HG02571 (cell line): ENCODE data around the gene WDR37.

Source experiments
- ATAC-seq: cut with Tn5 transposase; IDR thresholded peaks from one replicate; pipeline ENCODE4 v1.9.1; 2021; ENCODE audit warnings: mild to moderate bottlenecking, moderate library complexity; ENCODE audit not compliant: unreplicated experiment

Gene WDR37

DNA sequence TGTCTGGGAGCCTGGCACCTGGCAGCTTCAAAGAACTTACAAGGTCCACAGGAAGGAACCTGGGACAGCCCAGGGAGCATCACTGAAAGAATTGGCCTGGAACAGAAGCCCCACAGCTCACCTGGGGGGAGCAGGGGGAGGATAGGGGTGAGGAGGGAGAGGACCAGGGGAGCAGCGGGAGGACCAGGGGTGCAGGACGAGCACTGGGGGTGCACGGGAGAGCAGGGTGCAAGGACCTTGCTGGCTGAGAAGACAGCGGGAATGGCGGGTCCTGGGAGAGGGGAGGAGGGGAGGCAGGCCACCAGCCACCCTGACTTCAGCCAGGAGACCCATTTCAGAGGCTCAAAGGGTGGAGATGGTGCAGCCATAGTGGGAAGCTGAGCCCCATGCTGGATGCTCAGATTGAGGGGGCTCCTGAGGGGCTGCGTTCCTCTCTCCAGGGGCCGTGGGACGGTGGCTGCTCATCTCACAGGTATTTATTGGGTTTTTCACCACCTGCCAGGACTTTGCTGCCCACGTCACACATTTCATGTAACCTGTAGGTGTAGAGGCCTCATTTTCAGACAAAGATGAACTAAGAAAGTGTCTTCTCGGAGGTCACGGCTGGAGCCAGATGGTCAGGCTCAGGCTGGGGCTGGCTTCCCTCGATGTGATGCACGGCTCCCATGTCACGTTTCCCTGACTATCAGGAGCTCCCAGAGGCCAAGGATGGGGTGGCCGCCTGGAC lies 110.1 kb downstream of the WDR37 start:
- no peak for ATAC-seq

DNA sequence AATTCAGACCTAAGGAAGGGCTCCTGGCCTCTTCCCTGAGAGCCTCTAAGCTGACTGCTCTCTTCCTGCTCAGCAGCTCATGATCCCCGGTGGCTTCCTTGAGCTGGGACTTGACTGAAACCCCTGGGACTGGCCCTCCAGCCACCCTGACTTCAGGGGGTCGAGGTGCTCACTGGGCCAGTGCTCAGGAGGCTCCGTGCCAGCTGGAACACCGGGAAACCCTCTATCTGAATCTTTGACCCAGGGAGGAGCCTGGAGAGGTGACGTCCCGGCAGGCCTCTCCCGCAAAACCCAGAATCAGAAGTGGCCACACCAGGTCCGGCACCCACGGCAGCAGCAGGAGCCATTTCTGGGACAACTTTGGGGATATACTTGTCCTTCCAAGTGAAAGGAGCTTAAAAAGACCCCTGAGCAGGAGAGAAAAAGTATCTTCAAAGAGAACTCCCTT lies 110.7 kb downstream of the WDR37 start:
- ATAC-seq: no peak

DNA sequence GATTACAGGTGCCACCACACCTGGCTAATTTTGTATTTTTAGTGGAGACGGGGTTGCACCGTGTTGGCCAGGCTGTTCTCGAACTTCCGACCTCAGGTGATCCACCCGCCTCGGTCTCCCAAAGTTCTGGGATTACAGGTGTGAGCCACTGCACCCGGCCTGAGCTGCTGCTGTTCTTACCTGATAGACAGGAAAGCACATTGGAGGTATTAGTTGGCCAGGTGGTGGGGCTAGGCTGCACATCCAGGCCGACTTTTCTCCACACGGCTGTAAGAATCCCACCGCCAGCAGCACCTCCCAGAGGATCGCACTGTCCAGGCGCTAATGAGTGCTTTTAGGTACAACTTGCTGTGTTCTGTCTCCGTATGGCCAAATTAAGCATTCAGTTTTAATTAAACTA lies 112.6 kb downstream of the WDR37 start:
- no peak for ATAC-seq

DNA sequence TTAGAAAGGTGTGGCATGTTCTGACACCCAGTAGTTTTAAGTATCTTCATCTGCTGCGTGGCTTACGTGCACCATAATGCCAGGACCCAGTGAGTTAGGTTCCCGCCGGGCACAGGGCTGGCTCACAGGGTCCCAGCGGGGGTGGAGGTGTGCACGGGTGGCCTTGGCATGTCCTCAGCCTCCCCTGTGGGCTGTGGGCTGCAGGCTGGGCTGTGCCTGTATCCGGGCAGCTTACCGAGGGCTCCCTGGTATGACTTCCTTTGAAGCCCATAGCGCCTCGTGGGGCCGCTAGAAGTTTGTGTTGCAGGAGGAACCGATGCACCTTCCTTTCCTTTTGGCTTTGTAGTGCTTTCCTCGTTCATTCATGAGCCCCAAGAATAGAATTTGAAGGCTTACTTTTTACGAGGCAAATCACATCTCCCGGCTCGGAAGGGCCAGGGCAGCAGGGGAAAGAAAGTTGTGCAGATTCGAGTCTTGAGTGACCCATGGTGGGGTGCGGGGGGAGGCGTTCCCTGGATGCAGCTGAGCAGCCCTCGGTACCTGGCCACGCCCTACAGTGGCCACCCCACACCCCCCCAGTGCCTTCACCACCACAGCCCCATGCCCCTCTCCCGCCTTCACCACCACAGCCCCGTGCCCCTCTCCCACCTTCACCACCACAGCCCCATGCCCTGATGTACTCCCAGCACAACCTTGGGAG lies 113.2 kb downstream of the WDR37 start:
- ATAC-seq: no peak

DNA sequence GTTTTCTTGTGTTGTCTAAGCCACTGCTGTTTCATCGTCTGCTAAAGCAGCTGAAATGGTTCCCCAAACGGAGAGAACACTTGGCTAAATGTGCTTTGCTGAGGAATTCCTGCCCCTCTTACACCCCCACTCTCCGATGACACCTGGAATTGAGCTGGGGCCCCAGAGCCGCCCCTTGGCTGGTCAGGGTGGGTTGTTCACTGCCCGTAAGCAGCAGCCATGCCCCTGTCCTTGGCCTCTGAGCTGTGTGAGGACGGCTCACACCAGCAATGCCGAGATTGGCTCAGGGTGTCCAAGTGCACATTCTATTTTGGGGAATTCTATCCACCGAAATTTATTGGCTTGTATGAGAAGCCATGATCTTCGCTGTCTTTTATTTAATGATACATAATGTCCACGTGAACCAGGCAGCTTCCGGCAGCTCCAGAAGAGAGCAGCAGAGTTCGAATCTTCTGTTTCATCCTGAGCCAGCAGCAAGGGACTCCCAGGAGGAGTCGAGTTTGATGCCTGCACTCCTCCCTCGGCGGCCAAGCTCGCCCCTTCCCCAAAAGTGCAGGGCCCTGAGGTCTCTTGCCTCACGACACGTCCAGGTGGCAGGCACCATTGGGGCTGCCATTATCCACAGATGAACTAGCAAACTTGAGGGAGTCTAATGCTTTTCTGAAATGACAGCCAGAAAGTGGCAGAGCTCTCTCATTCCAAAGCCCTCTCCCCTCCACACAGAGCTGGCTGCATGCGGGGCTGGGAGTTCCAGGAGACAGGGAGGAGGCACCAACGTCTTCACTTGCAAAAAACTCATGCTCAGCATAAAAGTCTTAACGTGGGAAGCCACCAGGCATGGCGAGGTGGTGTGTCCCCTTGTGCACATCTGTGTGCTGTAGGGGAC lies 114.0 kb downstream of the WDR37 start:
- ATAC-seq: no peak

DNA sequence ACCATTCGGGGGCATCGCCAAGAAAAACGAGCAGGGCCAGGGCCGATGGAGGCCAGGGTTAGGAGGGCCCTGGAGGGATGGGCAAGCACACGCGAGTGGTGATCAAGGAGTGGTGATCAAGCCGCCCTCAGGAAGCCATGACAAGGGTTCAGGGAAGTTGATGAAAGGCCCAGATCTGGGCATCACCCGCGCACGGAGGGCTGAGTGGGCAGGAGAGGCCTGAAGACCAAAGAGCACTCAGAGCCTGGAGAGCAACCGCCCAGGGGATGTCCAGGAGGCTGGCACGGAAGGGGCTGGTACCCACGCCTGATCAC lies 114.6 kb downstream of the WDR37 start:
- ATAC-seq: no peak

DNA sequence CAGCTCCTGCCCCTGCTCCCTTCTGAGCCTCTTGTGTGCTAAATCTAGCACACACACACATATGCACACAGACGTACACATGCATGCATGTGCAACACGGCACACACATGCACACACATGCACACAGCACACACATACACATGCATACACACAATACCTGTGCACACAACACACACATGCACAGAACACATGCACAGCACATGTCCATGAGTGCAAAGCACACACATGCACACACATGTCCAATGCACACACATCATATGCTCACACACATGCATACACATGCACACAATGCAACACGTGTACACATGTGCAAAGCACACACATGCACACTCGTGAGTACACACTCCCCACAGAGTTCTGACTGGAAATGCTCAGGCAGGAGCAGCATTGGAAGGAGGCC lies 115.0 kb downstream of the WDR37 start:
- no peak for ATAC-seq

DNA sequence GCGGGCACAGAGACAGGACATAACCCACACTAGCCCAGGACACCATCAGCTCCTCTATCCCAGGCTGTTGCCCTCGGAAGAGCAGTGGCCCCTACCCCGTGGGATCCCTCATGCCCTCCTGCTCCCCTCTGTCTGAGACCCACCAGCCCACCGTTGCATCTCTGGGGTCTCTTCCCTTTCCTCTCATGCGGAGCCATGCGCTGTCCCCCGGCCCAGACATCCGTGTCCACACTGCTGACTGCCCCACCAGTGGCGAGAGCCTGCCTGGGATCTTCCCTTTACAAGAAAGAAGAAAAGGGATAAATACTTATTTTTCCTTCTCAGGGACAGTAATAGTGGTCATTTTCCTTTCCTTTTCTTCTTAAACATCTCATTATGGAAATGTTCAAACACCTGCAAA lies 115.4 kb downstream of the WDR37 start:
- ATAC-seq: no peak

DNA sequence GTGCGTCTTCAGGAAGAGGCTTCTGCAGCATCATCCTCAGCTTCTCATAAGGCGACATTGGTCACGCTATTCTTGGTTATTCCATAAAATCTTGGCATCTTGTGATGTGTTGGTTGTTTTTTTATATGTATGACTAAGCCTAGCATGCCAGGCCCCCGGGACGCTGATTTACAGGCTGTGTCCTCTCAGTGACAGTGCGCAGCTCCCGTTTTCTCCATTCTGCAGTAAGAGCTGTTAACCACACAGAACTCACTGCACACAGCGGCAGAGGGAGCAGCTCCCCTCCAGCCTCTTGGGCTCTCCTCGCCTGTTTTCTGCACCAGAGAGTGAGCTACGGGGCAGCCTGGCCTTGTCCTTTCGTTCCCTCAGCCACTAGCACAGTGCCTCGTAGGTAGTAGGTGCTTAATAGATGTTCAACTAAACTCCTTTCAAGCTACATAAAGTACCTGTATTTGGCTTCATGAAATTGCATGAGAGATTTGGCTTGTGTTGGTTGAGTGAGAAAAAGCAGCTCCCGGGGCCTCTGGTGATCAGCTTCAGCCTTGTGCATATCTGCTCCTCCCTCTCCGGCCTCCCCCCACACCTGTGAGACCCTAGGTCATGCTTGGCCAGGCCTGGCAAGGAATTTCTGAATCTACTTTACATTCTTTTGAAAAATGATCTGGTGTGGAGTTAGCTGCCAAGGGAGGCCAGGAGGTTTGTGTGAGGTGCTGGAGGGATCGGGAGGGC lies 116.2 kb downstream of the WDR37 start:
- no peak for ATAC-seq

DNA sequence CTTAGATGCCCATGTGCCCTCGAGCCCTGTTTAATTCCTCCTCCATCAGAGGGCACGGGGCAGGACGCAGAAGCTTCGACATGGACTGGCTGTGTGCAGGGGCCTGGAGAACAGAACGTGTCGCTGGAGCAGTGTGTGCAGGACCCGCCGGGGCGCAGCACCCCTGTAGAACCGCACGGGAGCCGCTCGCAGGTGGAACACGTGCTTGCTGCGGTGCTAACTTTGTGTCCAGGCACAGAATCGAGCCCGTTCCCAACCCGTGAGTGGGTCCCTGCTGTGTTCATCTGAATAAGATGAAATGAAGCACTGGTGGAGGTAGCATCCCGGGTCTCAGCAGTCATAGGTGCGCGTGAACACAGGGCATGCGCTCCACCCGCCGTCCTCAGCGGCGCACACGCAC lies 116.9 kb downstream of the WDR37 start:
- no peak for ATAC-seq

DNA sequence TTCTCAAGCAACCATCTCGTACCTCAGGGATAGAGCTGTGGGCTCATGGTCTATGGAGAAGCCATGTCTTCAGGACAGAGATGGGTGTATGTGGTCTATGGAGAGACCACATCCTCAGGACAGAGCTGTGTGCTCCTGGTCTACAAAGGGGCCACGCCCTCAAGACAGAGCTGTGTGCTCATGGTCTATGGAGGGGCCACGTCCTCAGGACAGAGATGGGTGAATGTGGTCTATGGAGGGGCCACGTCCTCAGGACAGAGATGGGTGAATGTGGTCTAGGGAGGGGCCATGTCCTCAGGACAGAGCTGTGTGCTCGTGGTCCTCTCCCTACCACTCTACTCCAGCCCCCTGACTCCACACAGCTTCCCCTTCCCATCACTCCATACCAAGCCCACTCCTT lies 117.8 kb downstream of the WDR37 start:
- ATAC-seq: no peak

DNA sequence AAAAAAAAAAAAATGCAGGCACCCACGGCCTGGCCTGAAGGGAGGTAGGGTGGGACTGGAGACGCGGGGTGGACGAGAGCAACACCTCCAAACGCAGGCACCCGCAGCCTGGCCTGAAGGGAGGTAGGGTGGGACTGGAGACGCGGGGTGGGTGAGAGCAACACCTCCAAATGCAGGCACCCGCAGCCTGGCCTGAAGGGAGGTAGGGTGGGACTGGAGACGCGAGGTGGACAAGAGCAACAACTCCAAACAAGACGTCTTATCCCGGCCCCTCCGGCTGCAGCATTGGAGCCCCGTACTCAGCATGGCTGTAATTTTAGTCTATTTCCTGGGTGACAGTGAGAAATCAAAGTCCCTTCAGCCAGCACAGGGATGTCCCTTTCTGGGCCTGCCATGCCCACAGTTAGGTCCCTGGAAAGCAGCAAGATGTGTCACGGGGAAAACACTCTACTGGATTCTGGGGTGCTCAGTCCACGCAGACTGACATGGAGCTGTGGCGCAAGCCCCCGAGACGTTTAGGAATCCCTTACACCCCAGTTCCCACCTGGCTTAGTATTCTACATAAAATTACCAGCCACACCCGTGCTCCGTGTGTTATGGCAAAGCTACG lies 119.9 kb downstream of the WDR37 start:
- ATAC-seq: no peak

DNA sequence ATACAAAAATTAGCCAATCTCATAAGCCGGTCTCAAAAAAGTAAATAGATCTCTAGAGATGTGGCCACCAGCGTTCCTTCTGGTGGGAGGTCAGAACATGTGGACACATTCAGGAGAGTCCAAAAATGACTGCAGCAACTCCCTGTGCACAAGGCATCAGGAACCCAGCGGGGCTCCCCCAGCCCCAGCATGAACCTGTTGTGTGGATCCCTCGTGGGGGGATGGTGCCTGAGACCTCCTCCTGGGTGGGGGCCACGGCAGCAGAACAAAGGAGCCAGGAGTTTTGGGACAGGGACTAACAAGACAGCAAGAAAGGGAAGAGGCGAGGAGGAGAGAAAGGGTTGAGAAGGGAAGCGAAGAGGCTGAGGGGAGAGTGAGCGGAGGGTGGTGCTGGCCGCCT lies 121.8 kb downstream of the WDR37 start:
- ATAC-seq: no peak

DNA sequence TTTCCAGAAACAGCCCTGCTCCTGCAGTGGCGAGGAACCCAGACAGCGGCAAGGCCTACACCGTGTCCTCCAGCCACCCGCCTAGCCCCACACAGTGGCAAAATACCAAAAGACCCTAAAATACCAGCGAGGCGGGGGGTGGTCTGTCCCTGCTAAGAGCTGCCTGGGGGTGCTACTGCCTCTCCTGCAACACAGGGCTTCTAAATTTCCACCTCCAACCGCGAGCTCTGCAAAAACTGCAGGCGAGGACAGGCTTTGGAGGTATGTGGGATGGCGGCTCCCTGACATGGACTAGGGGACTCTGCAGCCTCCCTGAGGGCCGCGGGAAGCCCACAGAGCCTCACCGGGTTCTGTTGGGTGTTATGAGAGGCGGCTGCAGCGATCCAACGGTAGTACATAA lies 122.3 kb downstream of the WDR37 start:
- no peak for ATAC-seq

DNA sequence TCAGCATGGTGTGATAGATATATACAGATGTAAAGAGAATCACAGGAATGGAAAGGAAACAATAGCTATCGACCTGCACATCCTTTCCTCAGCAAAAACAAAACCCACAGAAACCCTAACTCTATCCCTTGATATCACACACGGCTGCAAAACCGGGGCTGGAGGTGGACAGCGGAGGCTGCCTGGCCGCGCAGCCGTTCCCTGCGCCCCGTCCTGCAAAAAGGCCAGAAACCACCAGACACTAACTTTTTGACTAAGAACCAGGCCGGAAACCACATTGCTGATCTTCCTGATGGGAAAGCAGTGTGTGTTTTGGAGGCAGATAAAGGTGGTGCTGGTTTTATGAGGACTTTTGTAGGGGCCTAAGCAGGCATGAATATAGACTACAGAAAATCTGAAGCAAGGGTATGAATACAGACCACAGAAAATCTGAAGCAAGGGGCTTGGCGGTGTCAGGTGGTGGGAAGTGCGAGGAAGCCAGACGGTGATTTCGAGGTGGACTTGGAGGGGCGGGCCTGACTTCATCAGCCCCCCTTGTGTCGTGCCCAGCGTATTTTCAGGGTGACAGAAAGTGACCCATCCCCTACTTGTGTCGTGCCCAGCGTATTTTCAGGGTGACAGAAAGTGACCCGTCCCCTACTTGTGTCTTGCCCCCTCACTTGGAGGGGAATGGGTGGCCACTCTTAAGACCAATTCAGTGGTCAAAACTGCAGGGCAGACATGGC lies 123.3 kb downstream of the WDR37 start:
- ATAC-seq: no peak

DNA sequence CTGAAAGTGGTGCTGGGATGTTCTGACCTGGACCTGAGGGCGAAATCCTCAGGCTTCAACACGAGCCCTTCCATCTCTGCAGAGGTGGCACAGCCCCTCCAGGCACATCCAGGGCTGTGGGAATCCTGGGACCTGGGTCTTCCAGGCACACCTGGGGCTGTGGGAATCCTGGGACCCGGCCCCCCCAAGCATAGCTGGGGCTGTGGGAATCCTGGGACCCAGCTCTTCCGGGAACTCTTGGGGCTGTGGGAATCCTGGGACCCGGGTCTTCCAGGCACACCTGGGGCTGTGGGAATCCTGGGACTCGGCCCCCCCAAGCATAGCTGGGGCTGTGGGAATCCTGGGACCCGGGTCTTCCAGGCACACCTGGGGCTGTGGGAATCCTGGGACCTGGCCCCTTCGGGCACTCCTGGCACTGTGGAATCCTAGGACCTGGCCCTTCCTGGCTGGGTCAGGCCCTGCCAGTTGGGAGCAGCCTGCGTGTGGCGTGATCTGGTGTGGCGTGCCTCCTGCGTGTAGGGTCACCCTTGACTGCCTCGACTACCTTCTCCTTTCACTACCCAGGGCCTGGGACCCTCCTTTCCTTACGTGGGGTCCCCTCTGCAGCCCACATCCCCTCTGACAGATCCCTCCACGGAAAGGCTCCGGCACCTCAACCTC lies 124.0 kb downstream of the WDR37 start:
- no peak for ATAC-seq

DNA sequence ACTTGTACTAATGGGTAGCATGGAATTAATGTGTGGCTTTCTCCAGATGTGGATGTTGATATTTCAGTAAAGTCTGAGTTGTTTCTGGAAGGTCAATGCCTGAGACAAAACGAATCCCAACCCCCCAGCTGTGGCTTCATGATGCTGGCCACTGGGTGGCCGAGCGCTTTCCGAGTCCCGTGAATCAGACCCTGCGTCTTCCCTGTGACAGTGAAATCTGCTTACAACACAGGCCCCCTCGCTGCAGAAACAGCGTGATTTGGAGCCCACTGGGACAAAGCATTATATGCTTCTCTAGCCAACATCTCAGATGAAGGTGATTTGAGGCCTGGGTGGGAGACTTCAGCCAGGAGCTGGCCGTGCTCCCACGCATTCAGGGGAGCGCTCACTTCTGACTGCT lies 124.7 kb downstream of the WDR37 start:
- ATAC-seq: no peak
